ENCODE measurements around the gene ZNF407. TPM values are rescaled to one million over a fixed set of nuclear protein-coding genes. Genes with fewer than 3 reads are reported as not detected.

The ZNF407 gene
- total RNA-seq, 1 donor from 2014 or later, result 23.8 TPM

- DNase-seq (ENCODE audit: low read depth), result no peak
These were observed 33.5 kb downstream of the ZNF407 start for GRCh38 chr18:74631212-74631611.

- DNase-seq (ENCODE audit: low read depth), result no peak
These were observed 34.1 kb downstream of the ZNF407 start for GRCh38 chr18:74631623-74632350.

- DNase-seq (ENCODE audit: low read depth), result no peak
These were observed 34.6 kb downstream of the ZNF407 start for GRCh38 chr18:74632351-74632679.

GRCh38 chr18:74632856-74633255, 35.2 kb downstream of the ZNF407 start:
- no peak for DNase-seq (ENCODE audit: low read depth)

- DNase-seq (ENCODE audit: low read depth), result no peak
These were observed 36.1 kb downstream of the ZNF407 start for GRCh38 chr18:74633652-74634352.

- no peak for DNase-seq (ENCODE audit: low read depth)
These were observed 37.7 kb downstream of the ZNF407 start for GRCh38 chr18:74635224-74635975.

GRCh38 chr18:74637070-74637469, 39.4 kb downstream of the ZNF407 start:
- no peak for DNase-seq (ENCODE audit: low read depth)

- no peak for DNase-seq (ENCODE audit: low read depth)
These were observed 40.5 kb downstream of the ZNF407 start for GRCh38 chr18:74638210-74638609.

GRCh38 chr18:74644713-74645112, 47.0 kb downstream of the ZNF407 start:
- no peak for DNase-seq (ENCODE audit: low read depth)

GRCh38 chr18:74645679-74646078, 48.0 kb downstream of the ZNF407 start:
- peak; percentile 78 for DNase-seq (ENCODE audit: low read depth)

- no peak for DNase-seq (ENCODE audit: low read depth)
These were observed 53.9 kb downstream of the ZNF407 start for GRCh38 chr18:74651327-74652128.

GRCh38 chr18:74652392-74652988, 54.8 kb downstream of the ZNF407 start:
- peak; percentile 49 for DNase-seq (ENCODE audit: low read depth)

GRCh38 chr18:74654638-74655037, 57.0 kb downstream of the ZNF407 start:
- peak; percentile 40 for DNase-seq (ENCODE audit: low read depth)

- no peak for DNase-seq (ENCODE audit: low read depth)
These were observed 63.3 kb downstream of the ZNF407 start for GRCh38 chr18:74661008-74661407.

- DNase-seq (ENCODE audit: low read depth), result no peak
These were observed 64.0 kb downstream of the ZNF407 start for GRCh38 chr18:74661691-74662090.

GRCh38 chr18:74662622-74663021, 65.0 kb downstream of the ZNF407 start:
- no peak for DNase-seq (ENCODE audit: low read depth)

- DNase-seq (ENCODE audit: low read depth), result no peak
These were observed 67.7 kb downstream of the ZNF407 start for GRCh38 chr18:74665346-74665745.

GRCh38 chr18:74665905-74666304, 68.2 kb downstream of the ZNF407 start:
- DNase-seq (ENCODE audit: low read depth), result no peak

GRCh38 chr18:74669136-74669798, 71.6 kb downstream of the ZNF407 start:
- peak; percentile 51 for DNase-seq (ENCODE audit: low read depth)

GRCh38 chr18:74672371-74672770, 74.7 kb downstream of the ZNF407 start:
- DNase-seq (ENCODE audit: low read depth), result no peak

- no peak for DNase-seq (ENCODE audit: low read depth)
These were observed 76.8 kb downstream of the ZNF407 start for GRCh38 chr18:74674487-74674886.

All from renal cortical epithelial cell (primary cell).